ENCODE data around the gene PTAR1. TPM values are rescaled to one million over a fixed set of nuclear protein-coding genes. Genes with fewer than 3 reads are reported as not detected.

PTAR1 gene
- total RNA-seq, 1 experiment from 2014 or later: 22.9 TPM

- no peak overlapping the region for H3K27ac ChIP-seq (ENCODE audit: low read length)
- H3K9me3 ChIP-seq (ENCODE audit: low read length): no peaks in the 10 kb centered on the region
- no peak overlapping the region for H3K4me3 ChIP-seq (ENCODE audit: low read length)
- DNase-seq (no peak), ATAC-seq (no peak)
- H3K79me2 ChIP-seq (ENCODE audit: low read length): no peaks in the 10 kb centered on the region
- no peak overlapping the region for H2AFZ ChIP-seq (ENCODE audit: low read length)
- no peak overlapping the region for H3K4me2 ChIP-seq (ENCODE audit: low read length)
- no peaks in the 10 kb centered on the region for H3F3A ChIP-seq (ENCODE audit: low read length, unreplicated experiment)
- ChIA-PET POLR2A (ENCODE audit: unreplicated experiment) (interaction anchor here (0.6 kb wide), 1 partner anchor 20 kb away, joined by 6 read pairs; no protein-coding TSS in a partner anchor), CTCF (no interaction called here)
- intact Hi-C loops (cut with micrococcal nuclease): no loop called here
- H3K9me2 ChIP-seq (replicated peaks; ENCODE audit: low read length): no peaks in the 10 kb centered on the region
- no peaks in the 10 kb centered on the region for H3K4me1 ChIP-seq (ENCODE audit: insufficient read depth, low read length)
- H3K27me3 ChIP-seq (ENCODE audit: low read length): no peaks in the 10 kb centered on the region
- H3K9ac ChIP-seq (ENCODE audit: low read length): no peak overlapping the region
- no peak for TF ChIP-seq CTCF (conservative IDR thresholded peaks at IDR 0.05; ENCODE audit: low read depth, low read length)
- no peaks in the 10 kb centered on the region for H3K36me3 ChIP-seq (ENCODE audit: low read depth, low read length)
- no peaks in the 10 kb centered on the region for H4K20me1 ChIP-seq (ENCODE audit: low read length)
- no TSS peak for BruUV-seq (replicated peaks)
These were observed 44.7 kb downstream of the PTAR1 start for GRCh38 chr9:69715096-69715495.

DNA sequence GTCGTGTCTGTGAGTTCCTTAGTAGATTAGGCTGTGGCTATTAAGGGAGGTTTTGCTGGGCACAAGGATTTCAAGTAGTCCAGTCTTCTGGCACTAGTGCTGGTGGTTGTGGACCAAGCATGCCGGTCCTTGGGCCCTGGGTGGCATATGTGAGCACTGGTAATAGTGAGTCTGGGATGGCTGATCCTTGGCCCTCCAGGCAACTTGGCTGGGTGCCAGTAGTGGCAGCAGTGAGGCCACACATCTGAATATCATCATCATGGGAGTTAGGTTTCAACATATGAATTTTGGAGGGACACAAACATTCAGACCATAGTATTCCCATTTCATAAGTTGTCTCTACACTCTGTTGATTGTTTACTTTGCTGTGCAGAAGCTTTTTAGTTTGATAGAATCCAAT, 62.3 kb downstream of the PTAR1 start:
- Histone ChIP-seq H3K9me3 (ENCODE audit: low read length) (no peaks in the 10 kb centered on the region), H3K79me2 (ENCODE audit: low read length) (no peaks in the 10 kb centered on the region), H3K27me3 (ENCODE audit: low read length) (no peaks in the 10 kb centered on the region), H3K4me3 (ENCODE audit: low read length) (no peak overlapping the region), H3K9ac (ENCODE audit: low read length) (no peak overlapping the region), H3K27ac (ENCODE audit: low read length) (no peak overlapping the region), H3K4me1 (ENCODE audit: insufficient read depth, low read length) (no peaks in the 10 kb centered on the region), H3K4me2 (ENCODE audit: low read length) (no peak overlapping the region), H3K9me2 (replicated peaks; ENCODE audit: low read length) (no peaks in the 10 kb centered on the region), H2AFZ (ENCODE audit: low read length) (no peak overlapping the region), H3F3A (ENCODE audit: low read length, unreplicated experiment) (no peaks in the 10 kb centered on the region), H3K36me3 (ENCODE audit: low read depth, low read length) (no peaks in the 10 kb centered on the region; the same call in 1 of the 2 replicates), H4K20me1 (ENCODE audit: low read length) (no peaks in the 10 kb centered on the region)
- no peak for TF ChIP-seq EZH2phosphoT487 (IDR thresholded peaks at IDR 0.05; ENCODE audit: borderline replicate concordance, low read length)
- TF ChIP-seq EZH2 (IDR thresholded peaks at IDR 0.05; ENCODE audit: low read length, unreplicated experiment): no peak
- no peak for TF ChIP-seq CTCF (conservative IDR thresholded peaks at IDR 0.05; ENCODE audit: low read depth, low read length)
- intact Hi-C loops (cut with micrococcal nuclease): no loop called here
- DNase-seq (no peak), ATAC-seq (no peak)
- ChIA-PET CTCF (no interaction called here), POLR2A (ENCODE audit: unreplicated experiment) (no interaction called here)
- BruUV-seq (replicated peaks): no TSS peak

DNA sequence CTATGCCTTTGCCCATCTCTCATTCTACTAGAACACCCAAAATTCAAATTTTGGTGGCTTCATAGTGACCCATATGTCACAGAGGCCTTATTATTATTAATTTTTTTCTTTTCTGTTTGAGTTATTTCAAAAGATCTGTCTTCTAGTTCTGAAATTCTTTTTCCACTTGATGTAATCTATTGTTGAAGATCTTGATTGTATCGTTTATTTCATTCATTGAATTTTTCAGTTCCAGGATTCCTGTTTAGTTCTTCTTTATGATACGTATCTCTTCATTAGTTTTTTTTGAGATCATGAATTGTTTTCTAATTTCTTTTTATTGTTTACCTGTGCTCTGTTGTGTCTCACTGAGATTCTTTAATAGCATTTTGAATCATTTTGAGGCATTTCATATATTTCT, 63.0 kb downstream of the PTAR1 start:
- H3K79me2 ChIP-seq (ENCODE audit: low read length): no peaks in the 10 kb centered on the region
- POLR2A ChIA-PET (ENCODE audit: unreplicated experiment): no interaction called here
- H2AFZ ChIP-seq (ENCODE audit: low read length): no peak overlapping the region
- H4K20me1 ChIP-seq (ENCODE audit: low read length): no peaks in the 10 kb centered on the region
- H3K27me3 ChIP-seq (ENCODE audit: low read length): no peaks in the 10 kb centered on the region
- H3K9me2 ChIP-seq (replicated peaks; ENCODE audit: low read length): no peaks in the 10 kb centered on the region
- ATAC-seq: no peak
- H3K9me3 ChIP-seq (ENCODE audit: low read length): no peaks in the 10 kb centered on the region
- no peak for DNase-seq
- no peaks in the 10 kb centered on the region for H3K4me1 ChIP-seq (ENCODE audit: insufficient read depth, low read length)
- no peak for TF ChIP-seq EZH2phosphoT487 (IDR thresholded peaks at IDR 0.05; ENCODE audit: borderline replicate concordance, low read length)
- TF ChIP-seq EZH2 (IDR thresholded peaks at IDR 0.05; ENCODE audit: low read length, unreplicated experiment): no peak
- no peak for TF ChIP-seq CTCF (conservative IDR thresholded peaks at IDR 0.05; ENCODE audit: low read depth, low read length)
- H3K36me3 ChIP-seq (ENCODE audit: low read depth, low read length): no peaks in the 10 kb centered on the region; the same call in 1 of the 2 replicates
- no TSS peak for BruUV-seq (replicated peaks)
- no peak overlapping the region for H3K27ac ChIP-seq (ENCODE audit: low read length)
- intact Hi-C loops (cut with micrococcal nuclease): no loop called here
- no peaks in the 10 kb centered on the region for H3F3A ChIP-seq (ENCODE audit: low read length, unreplicated experiment)
- CTCF ChIA-PET: no interaction called here
- H3K9ac ChIP-seq (ENCODE audit: low read length): no peak overlapping the region
- H3K4me3 ChIP-seq (ENCODE audit: low read length): no peak overlapping the region
- H3K4me2 ChIP-seq (ENCODE audit: low read length): no peak overlapping the region

All from PC-3 (cell line).